Measurements from ENCODE around the gene HIGD1C.

GRCh38 chr12:50988871-50989270, 36.5 kb downstream of the HIGD1C start:
- no peak for TF ChIP-seq ZNF70 (CRISPR knock-in tag; IDR thresholded peaks at IDR 0.05)
- TF ChIP-seq ZFP3 (CRISPR knock-in tag; IDR thresholded peaks at IDR 0.05) = no peak
- TF ChIP-seq RARB (CRISPR knock-in tag; IDR thresholded peaks at IDR 0.05) = no peak
- no peak for TF ChIP-seq ESRRG (CRISPR knock-in tag; IDR thresholded peaks at IDR 0.05)
- TF ChIP-seq GLIS3 (CRISPR knock-in tag; IDR thresholded peaks at IDR 0.05) = no peak
- no peak for TF ChIP-seq PATZ1 (CRISPR knock-in tag; IDR thresholded peaks at IDR 0.05; ENCODE audit: borderline replicate concordance)
- no peak for TF ChIP-seq CREB5 (CRISPR knock-in tag; IDR thresholded peaks at IDR 0.05; ENCODE audit: low read depth)
- no peak for TF ChIP-seq ZFP30 (CRISPR knock-in tag; IDR thresholded peaks at IDR 0.05)
- no peak for TF ChIP-seq CSDC2 (CRISPR knock-in tag; IDR thresholded peaks at IDR 0.05)
